Liver (tissue), 3 donors: ENCODE measurements around the gene RPL7A.
"Not testable (repeated sequence)": the region's sequence is repeated elsewhere in the genome, so short reads cannot be mapped to it uniquely, and the experiment has no call there.

Source experiments
- EGR1 ChIP-seq, 2 donors: IDR thresholded peaks; 2 replicates each; pipeline ENCODE4 v1.6.1; 2016 to 2018; ENCODE audit warnings: antibody characterized with exemption in 2 of 2, low read depth in 2 of 2
- GABPA ChIP-seq, 2 donors: IDR thresholded peaks in 1 of 2; conservative IDR thresholded peaks in 1 of 2; 2 replicates each; pipeline ENCODE4 v1.6.1; 2016; ENCODE audit warnings: antibody characterized with exemption in 2 of 2, mild to moderate bottlenecking in 1 of 2, moderate library complexity in 1 of 2
- JUND ChIP-seq, 2 donors: IDR thresholded peaks; 2 replicates each; pipeline ENCODE4 v1.6.1; 2016; ENCODE audit warnings: antibody characterized with exemption in 2 of 2
- RXRA ChIP-seq, 2 donors: IDR thresholded peaks; 2 replicates each; pipeline ENCODE4 v1.6.1; 2017 to 2018; ENCODE audit warnings: antibody characterized with exemption in 2 of 2, mild to moderate bottlenecking in 1 of 2
- TAF1 ChIP-seq: conservative IDR thresholded peaks from 2 replicates; pipeline ENCODE4 v1.6.1; 2016; ENCODE audit warnings: antibody characterized with exemption, mild to moderate bottlenecking
- YY1 ChIP-seq: IDR thresholded peaks from 2 replicates; pipeline ENCODE4 v1.6.1; 2016; ENCODE audit warnings: antibody characterized with exemption, mild to moderate bottlenecking
- TF ChIP-seq, protein P1 (sequence below): IDR thresholded peaks from 2 replicates; pipeline ENCODE4 v1.6.1; 2016; ENCODE audit warnings: antibody characterized with exemption, mild to moderate bottlenecking
- TF ChIP-seq, protein P2 (sequence below): fragments of 150-350 bp; IDR thresholded peaks from 2 replicates; pipeline ENCODE4 v1.5.1; 2017; ENCODE audit warnings: improper control_type of control experiment, low read depth, low read length; ENCODE audit not compliant: missing input control
- donor health status: healthy.
- donor health status: healthy.

DNA sequence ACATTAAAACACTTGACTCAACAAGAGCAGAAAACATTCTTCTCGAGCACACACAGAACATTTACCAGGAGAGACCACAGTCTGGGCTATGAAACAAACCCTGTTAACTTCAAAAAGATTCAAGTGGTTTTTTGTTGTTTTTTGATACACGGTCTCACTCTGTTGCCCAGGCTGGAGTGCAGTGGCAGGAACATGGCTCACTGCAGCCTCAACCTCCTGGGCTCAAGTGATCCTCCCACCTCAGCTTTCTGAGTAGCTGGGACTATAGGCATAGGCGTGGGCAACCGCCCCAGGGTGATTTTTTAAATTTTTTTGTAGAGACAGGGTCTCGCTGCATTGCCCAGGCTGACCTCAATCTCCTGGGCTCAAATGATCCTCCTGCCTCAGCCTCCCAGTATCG is 21.0 kb upstream of the RPL7A start:
- TF ChIP-seq, protein P1, sequence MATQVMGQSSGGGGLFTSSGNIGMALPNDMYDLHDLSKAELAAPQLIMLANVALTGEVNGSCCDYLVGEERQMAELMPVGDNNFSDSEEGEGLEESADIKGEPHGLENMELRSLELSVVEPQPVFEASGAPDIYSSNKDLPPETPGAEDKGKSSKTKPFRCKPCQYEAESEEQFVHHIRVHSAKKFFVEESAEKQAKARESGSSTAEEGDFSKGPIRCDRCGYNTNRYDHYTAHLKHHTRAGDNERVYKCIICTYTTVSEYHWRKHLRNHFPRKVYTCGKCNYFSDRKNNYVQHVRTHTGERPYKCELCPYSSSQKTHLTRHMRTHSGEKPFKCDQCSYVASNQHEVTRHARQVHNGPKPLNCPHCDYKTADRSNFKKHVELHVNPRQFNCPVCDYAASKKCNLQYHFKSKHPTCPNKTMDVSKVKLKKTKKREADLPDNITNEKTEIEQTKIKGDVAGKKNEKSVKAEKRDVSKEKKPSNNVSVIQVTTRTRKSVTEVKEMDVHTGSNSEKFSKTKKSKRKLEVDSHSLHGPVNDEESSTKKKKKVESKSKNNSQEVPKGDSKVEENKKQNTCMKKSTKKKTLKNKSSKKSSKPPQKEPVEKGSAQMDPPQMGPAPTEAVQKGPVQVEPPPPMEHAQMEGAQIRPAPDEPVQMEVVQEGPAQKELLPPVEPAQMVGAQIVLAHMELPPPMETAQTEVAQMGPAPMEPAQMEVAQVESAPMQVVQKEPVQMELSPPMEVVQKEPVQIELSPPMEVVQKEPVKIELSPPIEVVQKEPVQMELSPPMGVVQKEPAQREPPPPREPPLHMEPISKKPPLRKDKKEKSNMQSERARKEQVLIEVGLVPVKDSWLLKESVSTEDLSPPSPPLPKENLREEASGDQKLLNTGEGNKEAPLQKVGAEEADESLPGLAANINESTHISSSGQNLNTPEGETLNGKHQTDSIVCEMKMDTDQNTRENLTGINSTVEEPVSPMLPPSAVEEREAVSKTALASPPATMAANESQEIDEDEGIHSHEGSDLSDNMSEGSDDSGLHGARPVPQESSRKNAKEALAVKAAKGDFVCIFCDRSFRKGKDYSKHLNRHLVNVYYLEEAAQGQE, result not testable (repeated sequence)
- TF ChIP-seq, protein P2, sequence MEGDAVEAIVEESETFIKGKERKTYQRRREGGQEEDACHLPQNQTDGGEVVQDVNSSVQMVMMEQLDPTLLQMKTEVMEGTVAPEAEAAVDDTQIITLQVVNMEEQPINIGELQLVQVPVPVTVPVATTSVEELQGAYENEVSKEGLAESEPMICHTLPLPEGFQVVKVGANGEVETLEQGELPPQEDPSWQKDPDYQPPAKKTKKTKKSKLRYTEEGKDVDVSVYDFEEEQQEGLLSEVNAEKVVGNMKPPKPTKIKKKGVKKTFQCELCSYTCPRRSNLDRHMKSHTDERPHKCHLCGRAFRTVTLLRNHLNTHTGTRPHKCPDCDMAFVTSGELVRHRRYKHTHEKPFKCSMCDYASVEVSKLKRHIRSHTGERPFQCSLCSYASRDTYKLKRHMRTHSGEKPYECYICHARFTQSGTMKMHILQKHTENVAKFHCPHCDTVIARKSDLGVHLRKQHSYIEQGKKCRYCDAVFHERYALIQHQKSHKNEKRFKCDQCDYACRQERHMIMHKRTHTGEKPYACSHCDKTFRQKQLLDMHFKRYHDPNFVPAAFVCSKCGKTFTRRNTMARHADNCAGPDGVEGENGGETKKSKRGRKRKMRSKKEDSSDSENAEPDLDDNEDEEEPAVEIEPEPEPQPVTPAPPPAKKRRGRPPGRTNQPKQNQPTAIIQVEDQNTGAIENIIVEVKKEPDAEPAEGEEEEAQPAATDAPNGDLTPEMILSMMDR, result not testable (repeated sequence)
- not testable (repeated sequence) for TF ChIP-seq TAF1; RXRA (IDR thresholded peaks at IDR 0.05); JUND (IDR thresholded peaks at IDR 0.05); YY1; EGR1 (IDR thresholded peaks at IDR 0.05; ENCODE audit: low read depth in 2 of 2); GABPA (IDR thresholded peaks at IDR 0.05 in 1 of 2, conservative IDR thresholded peaks at IDR 0.05 in 1 of 2)
